Osteoblast (primary cell): ENCODE results near the gene AFAP1L2. TPM values are rescaled to one million over a fixed set of nuclear protein-coding genes. Genes with fewer than 3 reads are reported as not detected.

ENCODE experiments used
- DNase-seq: peaks from one replicate; pipeline ENCODE4 v3.0.0; 2011; ENCODE audit warnings: low spot score, mixed read lengths; ENCODE audit not compliant: insufficient read length; ENCODE audit errors: missing footprints
- H2AFZ ChIP-seq: 2 replicates; pipeline ENCODE4 v1.6.0; 2011; ENCODE audit warnings: mild to moderate bottlenecking, low read length
- H3K27ac ChIP-seq: 2 replicates; pipeline ENCODE4 v1.5.1; 2011; ENCODE audit warnings: mild to moderate bottlenecking, low read depth, low read length, moderate library complexity
- H3K27me3 ChIP-seq: 2 replicates; pipeline ENCODE4 v1.6.0; 2012; ENCODE audit warnings: mild to moderate bottlenecking, control low read depth, inconsistent platforms, low read length, moderate library complexity; ENCODE audit not compliant: insufficient read depth
- H3K36me3 ChIP-seq: 2 replicates; pipeline ENCODE4 v1.5.1; 2011; ENCODE audit warnings: mild to moderate bottlenecking, low read length, control low read depth, moderate library complexity; ENCODE audit not compliant: insufficient read depth
- H3K4me1 ChIP-seq: 2 replicates; pipeline ENCODE4 v1.5.1; 2011; ENCODE audit warnings: mild to moderate bottlenecking, low read length, control low read depth, moderate library complexity; ENCODE audit not compliant: insufficient read depth
- H3K4me2 ChIP-seq: 2 replicates; pipeline ENCODE4 v1.6.0; 2011; ENCODE audit warnings: mild to moderate bottlenecking, low read length; ENCODE audit not compliant: insufficient read depth
- H3K4me3 ChIP-seq: fragments of 200-600 bp; sonication (generic); 3 replicates; pipeline ENCODE4 v1.5.1; 2012; ENCODE audit warnings: mild to moderate bottlenecking, low read length, inconsistent platforms; ENCODE audit not compliant: insufficient read depth
- H3K79me2 ChIP-seq: 2 replicates; pipeline ENCODE4 v1.6.0; 2012; ENCODE audit warnings: mild to moderate bottlenecking, low read length, control low read depth, inconsistent platforms; ENCODE audit not compliant: insufficient read depth
- H3K9me3 ChIP-seq: 2 replicates; pipeline ENCODE4 v1.5.1; 2011; ENCODE audit warnings: low read depth, low read length, control low read depth
- H4K20me1 ChIP-seq: 2 replicates; pipeline ENCODE4 v1.6.0; 2012; ENCODE audit warnings: mild to moderate bottlenecking, low read length, control low read depth; ENCODE audit not compliant: insufficient read depth
- CTCF ChIP-seq: IDR thresholded peaks from 2 replicates; pipeline ENCODE4 v1.5.1; 2011; ENCODE audit warnings: mild to moderate bottlenecking, low read depth, low read length, moderate library complexity; ENCODE audit errors: extremely low read depth
- total RNA-seq: library from RNA; depleted of rRNA; stranded (reverse); fragments of >200 nt; gene quantifications from 2 replicates; pipeline ENCODE4 v1.2.3, GENCODE V29; 2012

AFAP1L2 gene
- total RNA-seq = 0.36 TPM in 1 of 2 replicates, not detected in the other

- peaks cover 42% of the 10 kb centered on the region for H3K27me3 ChIP-seq
- H3K4me2 ChIP-seq = peak within 1 kb of the TSS; percentile 23
- no peaks in the 10 kb centered on the region for H3K36me3 ChIP-seq
- H4K20me1 ChIP-seq = no peaks in the 10 kb centered on the region
- H2AFZ ChIP-seq = no peak within 1 kb of the TSS
- TF ChIP-seq CTCF = no peak
- H3K4me3 ChIP-seq = no peak within 1 kb of the TSS
- no peaks in the 10 kb centered on the region for H3K9me3 ChIP-seq
- H3K79me2 ChIP-seq = no peaks in the 10 kb centered on the region
- H3K27ac ChIP-seq = no peak within 1 kb of the TSS
- no peak for DNase-seq
- no peaks in the 10 kb centered on the region for H3K4me1 ChIP-seq
Measured at GRCh38 chr10:114404171-114405010, at the start of gene AFAP1L2. Gene AFAP1L2 (minus strand): TSS chr10:114404502. CDS start chr10:114404455, 47 bp downstream.

- no peaks in the 10 kb centered on the region for H3K36me3 ChIP-seq
- no peaks in the 10 kb centered on the region for H4K20me1 ChIP-seq
- no peaks in the 10 kb centered on the region for H3K27me3 ChIP-seq
- no peak overlapping the region for H3K4me3 ChIP-seq
- no peaks in the 10 kb centered on the region for H3K4me1 ChIP-seq
- no peak overlapping the region for H3K4me2 ChIP-seq
- H3K79me2 ChIP-seq = no peaks in the 10 kb centered on the region
- no peaks in the 10 kb centered on the region for H3K9me3 ChIP-seq
- TF ChIP-seq CTCF = no peak
- no peak overlapping the region for H2AFZ ChIP-seq
- no peak for DNase-seq
- H3K27ac ChIP-seq = no peak overlapping the region
Measured at GRCh38 chr10:114453576-114453975, 49.3 kb upstream of the AFAP1L2 start.

GRCh38 chr10:114448897-114449296 lies 44.6 kb upstream of the AFAP1L2 start:
- no peak overlapping the region for H3K4me3 ChIP-seq
- no peaks in the 10 kb centered on the region for H3K79me2 ChIP-seq
- H3K27me3 ChIP-seq = no peaks in the 10 kb centered on the region
- no peak for DNase-seq
- no peak overlapping the region for H3K4me2 ChIP-seq
- H3K9me3 ChIP-seq = no peaks in the 10 kb centered on the region
- no peak for TF ChIP-seq CTCF
- no peaks in the 10 kb centered on the region for H3K36me3 ChIP-seq
- no peaks in the 10 kb centered on the region for H4K20me1 ChIP-seq
- H3K27ac ChIP-seq = no peak overlapping the region
- no peak overlapping the region for H2AFZ ChIP-seq
- no peaks in the 10 kb centered on the region for H3K4me1 ChIP-seq

GRCh38 chr10:114445332-114445731 lies 41.0 kb upstream of the AFAP1L2 start:
- Histone ChIP-seq H3K9me3 (no peaks in the 10 kb centered on the region), H3K27me3 (no peaks in the 10 kb centered on the region), H3K4me1 (no peaks in the 10 kb centered on the region), H2AFZ (no peak overlapping the region), H3K36me3 (no peaks in the 10 kb centered on the region), H4K20me1 (no peaks in the 10 kb centered on the region), H3K4me2 (no peak overlapping the region), H3K27ac (no peak overlapping the region), H3K4me3 (no peak overlapping the region), H3K79me2 (no peaks in the 10 kb centered on the region)
- DNase-seq = peak; percentile 60
- no peak for TF ChIP-seq CTCF
